Stomach (tissue), 4 donors: ENCODE data around the gene MED15.

ENCODE experiments used
- CTCF ChIP-seq, 7 experiments: fragments of 450-650 bp in 4 of 7; fragments of 200-600 bp in 3 of 7; sonication (generic) in 3 of 7; IDR thresholded peaks; one replicate each; pipeline ENCODE4 v1.5.1; 2016 to 2019; ENCODE audit warnings: antibody characterized with exemption in 7 of 7, control low read depth in 2 of 7, mild to moderate bottlenecking in 1 of 7
- EP300 ChIP-seq: sonication (generic); formaldehyde crosslinking; IDR thresholded peaks from one replicate; pipeline ENCODE4 v1.6.1; 2017; ENCODE audit warnings: antibody characterized with exemption
- POLR2A ChIP-seq, 4 donors: fragments of 450-650 bp; IDR thresholded peaks; one replicate each; pipeline ENCODE4 v1.6.1; 2016; ENCODE audit warnings: antibody characterized with exemption in 4 of 4, control low read depth in 2 of 4, mild to moderate bottlenecking in 1 of 4, moderate library complexity in 1 of 4

GRCh38 chr22:20498913-20499312 lies 8.5 kb upstream of the MED15 start:
- no peak for TF ChIP-seq CTCF (IDR thresholded peaks at IDR 0.05)
- no peak for TF ChIP-seq POLR2A (IDR thresholded peaks at IDR 0.05)
- TF ChIP-seq EP300, result no peak
